CD4-positive, alpha-beta T cell (primary cell): ENCODE results near the gene CPNE9. TPM values are rescaled to one million over a fixed set of nuclear protein-coding genes. Genes with fewer than 3 reads are reported as not detected.

Experiments
- ATAC-seq: fragments of 200-7000 bp; cut with Tn5 transposase; one replicate; pipeline ENCODE4 v1.10.0; 2022; ENCODE audit warnings: mild to moderate bottlenecking; ENCODE audit not compliant: poor library complexity
- CTCF ChIA-PET: fragments of 350-600 bp; sonication (Branson Sonifier 250); formaldehyde crosslinking; loops from one replicate; lab custom pipeline; 2021; ENCODE audit warnings: antibody characterized with exemption, inconsistent platforms; lab: Charles Lee
- POLR2A ChIA-PET: fragments of 350-600 bp; sonication (Branson Sonifier 250); formaldehyde crosslinking; loops from one replicate; lab custom pipeline; 2021; ENCODE audit warnings: antibody characterized with exemption, inconsistent platforms; lab: Charles Lee
- DNase-seq, 14 experiments: peaks; one replicate each; pipeline ENCODE4 v3.0.0-alpha.2; 2013 to 2020; ENCODE audit warnings: mixed read lengths in 2 of 14
- H3K27ac ChIP-seq, 2 donors: one replicate each; pipeline versions ENCODE4 v1.5.1 to v1.7.0; 2013; ENCODE audit warnings: low read length in 2 of 2, low read depth in 1 of 2, mild to moderate bottlenecking in 1 of 2
- H3K27me3 ChIP-seq, 2 experiments: 1 replicate in 1 of 2; 2 replicates in 1 of 2; pipeline versions ENCODE4 v1.6.1 to v1.7.0; 2013; ENCODE audit warnings: low read length in 2 of 2, control low read depth in 1 of 2, mild to moderate bottlenecking in 1 of 2, moderate library complexity in 1 of 2; ENCODE audit not compliant: insufficient read depth in 2 of 2, control insufficient read depth in 1 of 2
- H3K36me3 ChIP-seq: one replicate; pipeline ENCODE4 v1.6.1; 2013; ENCODE audit warnings: low read length, control low read depth; ENCODE audit not compliant: insufficient read depth
- H3K4me1 ChIP-seq: one replicate; pipeline ENCODE4 v1.6.1; 2013; ENCODE audit warnings: low read length, control low read depth; ENCODE audit not compliant: insufficient read depth
- H3K4me3 ChIP-seq: one replicate; pipeline ENCODE4 v1.5.1; 2013; ENCODE audit warnings: mild to moderate bottlenecking, low read length, moderate library complexity
- H3K9me3 ChIP-seq, 2 experiments: 1 replicate in 1 of 2; 2 replicates in 1 of 2; pipeline versions ENCODE4 v1.6.1 to v1.7.0; 2013; ENCODE audit warnings: low read length in 2 of 2, mild to moderate bottlenecking in 2 of 2, control low read depth in 1 of 2, moderate library complexity in 1 of 2; ENCODE audit not compliant: control insufficient read depth in 1 of 2, insufficient read depth in 1 of 2
- H3K27ac Mint-ChIP-seq: one replicate; pipeline ENCODE4 v1.8.0; 2020; ENCODE audit warnings: mixed read lengths
- H3K27me3 Mint-ChIP-seq: one replicate; pipeline ENCODE4 v1.8.0; 2021; ENCODE audit warnings: mixed read lengths
- H3K36me3 Mint-ChIP-seq: one replicate; pipeline ENCODE4 v1.8.0; 2021; ENCODE audit warnings: low read depth, mixed read lengths
- H3K4me1 Mint-ChIP-seq: one replicate; pipeline ENCODE4 v1.8.0; 2021; ENCODE audit warnings: low read depth, mixed read lengths
- H3K4me3 Mint-ChIP-seq: one replicate; pipeline ENCODE4 v1.8.0; 2020; ENCODE audit warnings: mild to moderate bottlenecking, mixed read lengths
- H3K9me3 Mint-ChIP-seq: one replicate; pipeline ENCODE4 v1.8.0; 2020; ENCODE audit warnings: mixed read lengths
- intact Hi-C, 2 experiments: fragments of 100-400 bp; cut with DNase I in 1 of 2; cut with micrococcal nuclease in 1 of 2; formaldehyde crosslinking; loops; one replicate each; pipeline versions ENCODE4 v1.15.1 to v1.9.0; 2023 to 2025; cut with DNase I, micrococcal nuclease
- polyA plus RNA-seq, 2 donors: library from polyadenylated mRNA; unstranded; fragments of 120-200 nt; gene quantifications; one replicate each; pipeline ENCODE4 v1.2.1, GENCODE V29; 2013
- total RNA-seq, 174 experiments: library from RNA in 2 of 174; stranded (reverse) in 2 of 174; gene quantifications; one replicate each; pipeline ENCODE4 v1.2.3 and lab custom pipeline; 2021 to 2026
- TF ChIP-seq, protein P1 (sequence below): fragments of 200-600 bp; IDR thresholded peaks from one replicate; pipeline ENCODE4 v1.8.0; 2022; ENCODE audit warnings: antibody characterized with exemption, mild to moderate bottlenecking

The CPNE9 gene
- under 1 TPM; 0.33 to 0.45 TPM for total RNA-seq
- 0.10 TPM for polyA plus RNA-seq (2013, experiment 1 of 2)
- polyA plus RNA-seq (2013, experiment 2 of 2): 0.10 TPM
- total RNA-seq (lab: John Stamatoyannopoulos, UW): 0 to 1.2 (median 0.22) reads per million in 172 experiments

- H3K27ac ChIP-seq: no peak within 1 kb of the TSS
- CTCF ChIA-PET: no interaction called here
- intact Hi-C loops: loop anchor here in 1 of 2 experiments (2.0 kb wide), 1 partner anchor 23 kb away; no protein-coding TSS in a partner anchor
- peaks cover 12% of the 10 kb centered on the region for H3K4me1 Mint-ChIP-seq
- TF ChIP-seq, protein P1, sequence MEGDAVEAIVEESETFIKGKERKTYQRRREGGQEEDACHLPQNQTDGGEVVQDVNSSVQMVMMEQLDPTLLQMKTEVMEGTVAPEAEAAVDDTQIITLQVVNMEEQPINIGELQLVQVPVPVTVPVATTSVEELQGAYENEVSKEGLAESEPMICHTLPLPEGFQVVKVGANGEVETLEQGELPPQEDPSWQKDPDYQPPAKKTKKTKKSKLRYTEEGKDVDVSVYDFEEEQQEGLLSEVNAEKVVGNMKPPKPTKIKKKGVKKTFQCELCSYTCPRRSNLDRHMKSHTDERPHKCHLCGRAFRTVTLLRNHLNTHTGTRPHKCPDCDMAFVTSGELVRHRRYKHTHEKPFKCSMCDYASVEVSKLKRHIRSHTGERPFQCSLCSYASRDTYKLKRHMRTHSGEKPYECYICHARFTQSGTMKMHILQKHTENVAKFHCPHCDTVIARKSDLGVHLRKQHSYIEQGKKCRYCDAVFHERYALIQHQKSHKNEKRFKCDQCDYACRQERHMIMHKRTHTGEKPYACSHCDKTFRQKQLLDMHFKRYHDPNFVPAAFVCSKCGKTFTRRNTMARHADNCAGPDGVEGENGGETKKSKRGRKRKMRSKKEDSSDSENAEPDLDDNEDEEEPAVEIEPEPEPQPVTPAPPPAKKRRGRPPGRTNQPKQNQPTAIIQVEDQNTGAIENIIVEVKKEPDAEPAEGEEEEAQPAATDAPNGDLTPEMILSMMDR: no peak
- H3K4me3 Mint-ChIP-seq: peak within 1 kb of the TSS; percentile 25
- H3K36me3 Mint-ChIP-seq: peaks cover 41% of the 10 kb centered on the region
- H3K27me3 Mint-ChIP-seq: peaks cover 33% of the 10 kb centered on the region
- H3K9me3 ChIP-seq: peaks cover 0 to 17% of the 10 kb centered on the region in 2 experiments
- no peak for ATAC-seq
- H3K27ac Mint-ChIP-seq: no peak within 1 kb of the TSS
- H3K9me3 Mint-ChIP-seq: no peaks in the 10 kb centered on the region
- peak within 1 kb of the TSS; percentile 13 for H3K4me3 ChIP-seq
- peaks cover 25% of the 10 kb centered on the region for H3K36me3 ChIP-seq
- peak in 1 of 14 experiments; percentile 14 for DNase-seq
- POLR2A ChIA-PET: no interaction called here
- peaks cover 15 to 17% of the 10 kb centered on the region in 2 experiments for H3K27me3 ChIP-seq
- H3K4me1 ChIP-seq: peaks cover 14% of the 10 kb centered on the region
These were observed at the start of gene CPNE9 for GRCh38 chr3:9703736-9704346. Gene CPNE9, plus strand, starts transcription at chr3:9703833. Its CDS starts 164 bp downstream, at chr3:9703997.

- no peak overlapping the region for H3K27ac ChIP-seq
- no peaks in the 10 kb centered on the region for H3K9me3 ChIP-seq
- peaks cover 91% of the 10 kb centered on the region for H3K36me3 Mint-ChIP-seq
- no peak overlapping the region for H3K4me3 Mint-ChIP-seq
- no peak overlapping the region for H3K27ac Mint-ChIP-seq
- TF ChIP-seq, protein P1: no peak
- no peaks in the 10 kb centered on the region for H3K9me3 Mint-ChIP-seq
- H3K4me1 Mint-ChIP-seq: peaks cover 32% of the 10 kb centered on the region
- H3K4me1 ChIP-seq: peaks cover 4% of the 10 kb centered on the region
- ChIA-PET POLR2A (no interaction called here), CTCF (no interaction called here)
- peaks cover 88% of the 10 kb centered on the region for H3K36me3 ChIP-seq
- H3K4me3 ChIP-seq: no peak overlapping the region
- no peak for DNase-seq
- no peaks in the 10 kb centered on the region for H3K27me3 ChIP-seq
- intact Hi-C loops: no loop called here
- H3K27me3 Mint-ChIP-seq: no peaks in the 10 kb centered on the region
- ATAC-seq: no peak
These were observed 43.8 kb upstream of the CPNE9 start for GRCh38 chr3:9659849-9660248.

- Histone ChIP-seq H3K4me3 (no peak overlapping the region), H3K36me3 (peaks cover 89% of the 10 kb centered on the region), H3K4me1 (peaks cover 4% of the 10 kb centered on the region), H3K27ac (no peak overlapping the region), H3K9me3 (no peaks in the 10 kb centered on the region), H3K27me3 (no peaks in the 10 kb centered on the region)
- Mint-ChIP-seq H3K4me1 (peaks cover 31% of the 10 kb centered on the region), H3K27me3 (no peaks in the 10 kb centered on the region), H3K27ac (no peak overlapping the region), H3K36me3 (peaks cover 92% of the 10 kb centered on the region), H3K9me3 (no peaks in the 10 kb centered on the region), H3K4me3 (no peak overlapping the region)
- intact Hi-C loops: no loop called here
- no peak for DNase-seq
- ChIA-PET CTCF (no interaction called here), POLR2A (interaction anchor here (1.1 kb wide), 2 partner anchors 11 to 12 kb away, joined by 4 read pairs; partner anchors contain the start of gene MTMR14)
- ATAC-seq: no peak
- TF ChIP-seq, protein P1: no peak
These were observed 42.7 kb upstream of the CPNE9 start for GRCh38 chr3:9660972-9661371.
